ENCODE measurements around the gene DDN.

The DDN gene

GRCh38 chr12:48998497-48999353 lies 450 bp downstream of the DDN start:
- peaks cover 18% of the 10 kb centered on the region for H3K36me3 Mint-ChIP-seq
- no peak overlapping the region for H3K27ac Mint-ChIP-seq
- H3K9me3 Mint-ChIP-seq = no peaks in the 10 kb centered on the region
- H3K4me3 Mint-ChIP-seq = peak overlapping the region; percentile 59
- peaks cover 42% of the 10 kb centered on the region for H3K27me3 Mint-ChIP-seq
- H3K4me1 Mint-ChIP-seq = peaks cover 38% of the 10 kb centered on the region

- Mint-ChIP-seq H3K27ac (no peak overlapping the region), H3K4me3 (peak overlapping the region; percentile 67), H3K27me3 (peaks cover 45% of the 10 kb centered on the region), H3K9me3 (no peaks in the 10 kb centered on the region), H3K36me3 (peaks cover 16% of the 10 kb centered on the region), H3K4me1 (peaks cover 38% of the 10 kb centered on the region)
Observed at GRCh38 chr12:48997719-48998496, 1.3 kb downstream of the DDN start.

- peaks cover 43% of the 10 kb centered on the region for H3K27me3 Mint-ChIP-seq
- H3K4me3 Mint-ChIP-seq = peak overlapping the region; percentile 67
- no peaks in the 10 kb centered on the region for H3K9me3 Mint-ChIP-seq
- H3K4me1 Mint-ChIP-seq = peaks cover 38% of the 10 kb centered on the region
- H3K27ac Mint-ChIP-seq = no peak overlapping the region
- H3K36me3 Mint-ChIP-seq = peaks cover 7% of the 10 kb centered on the region
Observed at GRCh38 chr12:48996794-48997718, 2.1 kb downstream of the DDN start.

- peaks cover under 1% of the 10 kb centered on the region for H3K36me3 Mint-ChIP-seq
- peak overlapping the region; percentile 47 for H3K27ac Mint-ChIP-seq
- H3K4me3 Mint-ChIP-seq = peak overlapping the region; percentile 65
- H3K4me1 Mint-ChIP-seq = peaks cover 36% of the 10 kb centered on the region
- no peaks in the 10 kb centered on the region for H3K9me3 Mint-ChIP-seq
- H3K27me3 Mint-ChIP-seq = peaks cover 37% of the 10 kb centered on the region
Observed at GRCh38 chr12:48995086-48995879, 3.9 kb downstream of the DDN start.

- H3K27me3 Mint-ChIP-seq = peaks cover 31% of the 10 kb centered on the region
- H3K4me1 Mint-ChIP-seq = peaks cover 27% of the 10 kb centered on the region
- H3K36me3 Mint-ChIP-seq = no peaks in the 10 kb centered on the region
- H3K27ac Mint-ChIP-seq = no peak overlapping the region
- no peak overlapping the region for H3K4me3 Mint-ChIP-seq
- H3K9me3 Mint-ChIP-seq = no peaks in the 10 kb centered on the region
Observed at GRCh38 chr12:48994224-48995085, 4.7 kb downstream of the DDN start.

GRCh38 chr12:48993787-48994186 lies 5.4 kb downstream of the DDN start:
- H3K4me3 Mint-ChIP-seq = no peak overlapping the region
- H3K36me3 Mint-ChIP-seq = no peaks in the 10 kb centered on the region
- no peaks in the 10 kb centered on the region for H3K9me3 Mint-ChIP-seq
- H3K4me1 Mint-ChIP-seq = peaks cover 24% of the 10 kb centered on the region
- peaks cover 33% of the 10 kb centered on the region for H3K27me3 Mint-ChIP-seq
- H3K27ac Mint-ChIP-seq = no peak overlapping the region

- Mint-ChIP-seq H3K9me3 (no peaks in the 10 kb centered on the region), H3K4me3 (no peak overlapping the region), H3K27me3 (peaks cover 35% of the 10 kb centered on the region), H3K36me3 (no peaks in the 10 kb centered on the region), H3K27ac (no peak overlapping the region), H3K4me1 (peaks cover 15% of the 10 kb centered on the region)
Observed at GRCh38 chr12:48991247-48992050, 7.7 kb downstream of the DDN start.

GRCh38 chr12:48990552-48990951 lies 8.6 kb downstream of the DDN start:
- Mint-ChIP-seq H3K4me3 (no peak overlapping the region), H3K36me3 (no peaks in the 10 kb centered on the region), H3K27me3 (peaks cover 28% of the 10 kb centered on the region), H3K9me3 (no peaks in the 10 kb centered on the region), H3K4me1 (peaks cover 10% of the 10 kb centered on the region), H3K27ac (no peak overlapping the region)

- no peak overlapping the region for H3K4me3 Mint-ChIP-seq
- H3K4me1 Mint-ChIP-seq = peaks cover 4% of the 10 kb centered on the region
- H3K36me3 Mint-ChIP-seq = no peaks in the 10 kb centered on the region
- H3K27me3 Mint-ChIP-seq = peaks cover 14% of the 10 kb centered on the region
- no peaks in the 10 kb centered on the region for H3K9me3 Mint-ChIP-seq
- no peak overlapping the region for H3K27ac Mint-ChIP-seq
Observed at GRCh38 chr12:48988030-48988649, 11.0 kb downstream of the DDN start.

GRCh38 chr12:48986720-48987291 lies 12.4 kb downstream of the DDN start:
- Mint-ChIP-seq H3K27ac (no peak overlapping the region), H3K4me1 (peaks cover 12% of the 10 kb centered on the region), H3K36me3 (no peaks in the 10 kb centered on the region), H3K27me3 (peaks cover 14% of the 10 kb centered on the region), H3K9me3 (no peaks in the 10 kb centered on the region), H3K4me3 (no peak overlapping the region)

GRCh38 chr12:48985901-48986300 lies 13.3 kb downstream of the DDN start:
- no peaks in the 10 kb centered on the region for H3K36me3 Mint-ChIP-seq
- no peak overlapping the region for H3K27ac Mint-ChIP-seq
- peaks cover 16% of the 10 kb centered on the region for H3K27me3 Mint-ChIP-seq
- H3K4me3 Mint-ChIP-seq = no peak overlapping the region
- no peaks in the 10 kb centered on the region for H3K9me3 Mint-ChIP-seq
- H3K4me1 Mint-ChIP-seq = peaks cover 21% of the 10 kb centered on the region

- H3K4me3 Mint-ChIP-seq = no peak overlapping the region
- peaks cover 17% of the 10 kb centered on the region for H3K27me3 Mint-ChIP-seq
- H3K9me3 Mint-ChIP-seq = no peaks in the 10 kb centered on the region
- H3K4me1 Mint-ChIP-seq = peaks cover 25% of the 10 kb centered on the region
- H3K27ac Mint-ChIP-seq = no peak overlapping the region
- no peaks in the 10 kb centered on the region for H3K36me3 Mint-ChIP-seq
Observed at GRCh38 chr12:48985475-48985897, 13.7 kb downstream of the DDN start.
